ENCODE results near the gene CHCHD2. TPM values are rescaled to one million over a fixed set of nuclear protein-coding genes. Genes with fewer than 3 reads are reported as not detected.
"Not testable (repeated sequence)": the region's sequence is repeated elsewhere in the genome, so short reads cannot be mapped to it uniquely, and the experiment has no call there.

The CHCHD2 gene
- total RNA-seq, 6 experiments from 2014 or later = 148 to 277 (median 174) TPM

DNA sequence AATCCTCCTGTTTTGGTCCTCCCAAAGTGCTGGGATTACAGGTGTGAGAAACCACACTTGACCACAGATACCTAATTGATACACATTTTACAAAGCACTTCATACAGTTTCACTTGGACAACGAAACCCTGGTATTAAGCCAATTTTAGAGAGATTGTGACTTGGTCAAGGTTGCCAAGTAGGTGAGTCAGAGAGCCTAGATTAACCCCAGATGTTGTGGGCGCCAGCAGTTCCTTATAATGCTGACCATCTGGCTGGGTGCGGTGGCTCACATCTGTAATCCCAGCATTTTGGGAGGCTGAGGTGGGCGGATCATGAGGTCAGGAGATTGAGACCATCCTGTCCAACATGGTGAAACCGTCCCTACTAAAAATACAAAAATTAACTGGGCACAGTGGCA lies 8.6 kb downstream of the CHCHD2 start:
- DNase-seq = no peak
- 0% methylated on average over 1 of the region's 5 CpGs for WGBS (ENCODE audit: insufficient coverage, low coverage, low lambda C conversion rate, missing lambda C conversion rate)
- Histone ChIP-seq H3K27ac (no peak overlapping the region), H3K9me3 (no peaks in the 10 kb centered on the region), H3K36me3 (peaks cover 9 to 32% (median 19%) of the 10 kb centered on the region in 4 donors), H3K4me1 (peaks cover 0 to 7% (median 3%) of the 10 kb centered on the region in 4 donors), H3K27me3 (no peaks in the 10 kb centered on the region), H3K4me3 (no peak overlapping the region)
- TF ChIP-seq POLR2A (IDR thresholded peaks at IDR 0.05) (no peak), CTCF (IDR thresholded peaks at IDR 0.05) (no peak)
- intact Hi-C loops (cut with DNase I) = no loop called here
- ATAC-seq = peak; percentile 41 to 68 (median 48)

- peak; percentile 86 to 90 (median 87) for DNase-seq
Measured at GRCh38 chr7:56092789-56093531, 13.3 kb downstream of the CHCHD2 start, which contains the start of gene PHKG1. Gene PHKG1, minus strand, starts transcription at chr7:56092952. Its CDS starts 4,011 bp downstream, at chr7:56088941.

GRCh38 chr7:56092388-56092787 lies 13.9 kb downstream of the CHCHD2 start:
- DNase-seq; intact Hi-C loops (cut with DNase I); H3K36me3 ChIP-seq; H3K9me3 ChIP-seq; H3K27ac ChIP-seq; H3K27me3 ChIP-seq: not testable (repeated sequence)
- Histone ChIP-seq H3K4me1 (peaks cover 0 to 13% (median 6%) of the 10 kb centered on the region in 4 donors), H3K4me3 (peak overlapping the region in 1 of 3 donors; percentile 10)
- WGBS (ENCODE audit: insufficient coverage, low coverage, low lambda C conversion rate, missing lambda C conversion rate) = 13% methylated on average over 4 of the region's 6 CpGs
- peak; percentile 25 to 53 (median 47) for ATAC-seq

More at GRCh38 chr7:56092789-56093531, 13.3 kb downstream of the CHCHD2 start, which contains the start of gene PHKG1:
- Histone ChIP-seq H3K27me3 (no peaks in the 10 kb centered on the region), H3K36me3 (no peaks in the 10 kb centered on the region), H3K4me1 (peaks cover 0 to 13% (median 6%) of the 10 kb centered on the region in 4 donors), H3K4me3 (peak within 1 kb of the TSS in 1 of 3 donors; percentile 10), H3K9me3 (no peaks in the 10 kb centered on the region), H3K27ac (peak within 1 kb of the TSS in 1 of 3 donors; percentile 25)
- intact Hi-C loops (cut with DNase I) = no loop called here
- 21% methylated on average over 13 of the region's 19 CpGs for WGBS (ENCODE audit: insufficient coverage, low coverage, low lambda C conversion rate, missing lambda C conversion rate)
- peak; percentile 98 to 99 (median 98) for ATAC-seq
- TF ChIP-seq POLR2A (IDR thresholded peaks at IDR 0.05) (no peak), CTCF (IDR thresholded peaks at IDR 0.05) (peak; percentile 46 to 82 (median 79))

DNA sequence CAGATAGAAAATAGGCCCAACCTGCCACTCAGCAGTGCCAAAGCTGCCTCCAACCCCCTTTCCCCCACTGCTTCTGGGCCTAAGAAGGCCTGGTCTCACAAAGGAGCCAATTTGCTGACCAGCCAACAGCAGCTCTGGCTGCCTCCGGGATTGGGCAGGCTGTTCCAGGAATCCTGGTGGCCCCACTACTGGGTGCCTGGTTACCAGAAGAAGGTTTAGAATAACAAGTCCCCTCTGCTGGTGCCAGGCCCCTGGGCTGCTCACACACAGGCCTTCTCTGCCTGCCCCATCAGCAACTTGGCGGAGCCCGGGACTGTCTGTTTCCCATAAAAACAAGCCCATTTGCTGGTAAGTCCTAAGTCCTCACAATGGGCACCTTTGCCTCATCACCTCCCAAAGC lies 14.7 kb downstream of the CHCHD2 start:
- no peak overlapping the region for H3K27ac ChIP-seq
- peaks cover 0 to 13% (median 6%) of the 10 kb centered on the region in 4 donors for H3K4me1 ChIP-seq
- intact Hi-C loops (cut with DNase I) = no loop called here
- no peak overlapping the region for H3K4me3 ChIP-seq
- WGBS (ENCODE audit: insufficient coverage, low coverage, low lambda C conversion rate, missing lambda C conversion rate) = no CpG with 5 or more reads among the region's 3 CpGs
- no peaks in the 10 kb centered on the region for H3K27me3 ChIP-seq
- H3K9me3 ChIP-seq = no peaks in the 10 kb centered on the region
- ATAC-seq (no peak), DNase-seq (no peak)
- TF ChIP-seq POLR2A (IDR thresholded peaks at IDR 0.05) (no peak), CTCF (IDR thresholded peaks at IDR 0.05) (no peak)
- no peaks in the 10 kb centered on the region for H3K36me3 ChIP-seq

DNA sequence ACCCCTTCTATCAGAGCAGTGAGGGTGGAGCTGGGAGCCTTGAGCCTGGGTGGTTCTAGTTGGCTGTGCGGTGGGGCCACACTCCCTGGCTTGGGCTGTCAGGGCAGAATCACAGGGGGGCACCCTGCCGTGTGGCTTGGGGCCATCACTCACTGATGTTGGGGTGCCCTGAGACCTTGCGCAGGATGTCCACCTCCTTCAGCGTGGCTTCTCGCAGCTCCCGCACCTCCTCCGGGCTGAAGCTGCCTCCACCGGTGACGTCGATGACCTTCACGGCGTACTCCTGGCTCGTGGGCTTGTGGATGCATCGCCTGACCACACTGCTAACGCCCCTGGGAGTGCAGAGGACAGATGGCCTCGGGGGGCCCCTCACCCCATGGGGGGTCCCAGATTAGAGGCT lies 18.8 kb downstream of the CHCHD2 start:
- no peaks in the 10 kb centered on the region for H3K27me3 ChIP-seq
- peaks cover 0 to 14% (median 2%) of the 10 kb centered on the region in 4 donors for H3K4me1 ChIP-seq
- DNase-seq (no peak), ATAC-seq (peak in 1 of 4 donors; percentile 7)
- H3K36me3 ChIP-seq = peaks cover 0 to 2% (median 0%) of the 10 kb centered on the region in 4 donors
- no peak for TF ChIP-seq CTCF (IDR thresholded peaks at IDR 0.05)
- TF ChIP-seq POLR2A (IDR thresholded peaks at IDR 0.05) = no peak
- intact Hi-C loops (cut with DNase I) = no loop called here
- no peak overlapping the region for H3K27ac ChIP-seq
- H3K9me3 ChIP-seq = no peaks in the 10 kb centered on the region
- no peak overlapping the region for H3K4me3 ChIP-seq
- WGBS (ENCODE audit: insufficient coverage, low coverage, low lambda C conversion rate, missing lambda C conversion rate) = 80% methylated on average over 3 of the region's 16 CpGs

All from right lobe of liver (tissue), 6 donors.